NCI-H2227 treated with DMSO at 0.1 percent for 48 hours (cell line): ENCODE measurements around the gene PTPN22.
A peak's percentile ranks its signal among the peaks of the same experiment; 100 is the strongest.

Experiments used
- DNase-seq: peaks from one replicate; lab custom pipeline; 2025; lab: John Stamatoyannopoulos, UW

The PTPN22 gene

GRCh38 chr1:113871597-113872113, at the start of gene PTPN22:
PTPN22 (minus strand) TSS chr1:113871712.
- DNase-seq = no peak

DNA sequence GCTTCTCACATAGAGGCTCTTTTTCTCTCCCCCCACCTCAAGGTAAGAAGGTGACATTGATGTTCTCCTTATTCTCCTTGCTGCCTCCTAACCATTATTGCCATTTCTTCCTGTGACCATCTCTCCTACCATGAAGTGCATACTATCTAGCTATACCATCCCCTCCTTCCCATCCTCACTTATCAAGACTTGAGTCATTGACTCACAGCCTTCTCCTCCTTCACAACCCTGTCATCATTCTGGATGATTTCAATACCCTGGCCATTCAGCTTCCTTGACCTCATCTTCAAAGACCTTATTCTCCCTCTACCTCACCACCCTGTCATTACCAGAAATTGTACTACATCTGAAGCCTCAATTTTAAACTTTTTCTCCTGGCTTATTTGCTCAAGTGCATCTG, 46.7 kb upstream of the PTPN22 start:
- peak; percentile 55 for DNase-seq

DNA sequence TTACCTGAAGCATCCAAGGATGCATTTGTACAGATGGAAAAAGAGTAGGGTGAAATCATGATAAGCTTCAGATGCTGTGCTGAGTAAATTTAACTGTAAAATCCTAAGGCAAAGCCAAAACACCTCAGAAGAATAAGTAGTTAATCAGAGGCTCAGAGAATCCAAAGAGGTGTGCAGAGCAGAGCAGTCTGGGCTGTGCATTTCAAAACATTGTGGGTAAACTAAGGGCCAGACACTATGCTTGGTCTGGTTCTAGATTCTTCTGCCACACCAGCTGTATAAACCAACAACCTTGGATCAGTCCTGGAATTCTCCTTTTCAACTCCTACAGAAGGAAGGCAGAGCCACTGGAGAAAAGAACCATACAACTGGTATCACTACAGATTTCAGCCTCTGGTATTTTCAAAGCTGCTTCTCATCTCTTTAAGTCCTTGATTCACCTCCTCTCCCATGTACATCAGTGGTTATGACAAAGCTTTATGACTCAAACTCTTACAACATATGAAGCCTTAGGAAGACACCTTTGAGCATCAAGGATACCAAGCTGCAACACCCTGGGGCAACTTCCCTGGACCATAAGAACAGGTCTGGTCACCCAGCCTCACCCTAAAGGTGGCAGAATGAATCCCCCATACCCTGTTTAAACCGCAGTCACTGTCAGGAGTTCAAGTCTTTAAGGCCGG, 46.0 kb upstream of the PTPN22 start:
- no peak for DNase-seq

DNA sequence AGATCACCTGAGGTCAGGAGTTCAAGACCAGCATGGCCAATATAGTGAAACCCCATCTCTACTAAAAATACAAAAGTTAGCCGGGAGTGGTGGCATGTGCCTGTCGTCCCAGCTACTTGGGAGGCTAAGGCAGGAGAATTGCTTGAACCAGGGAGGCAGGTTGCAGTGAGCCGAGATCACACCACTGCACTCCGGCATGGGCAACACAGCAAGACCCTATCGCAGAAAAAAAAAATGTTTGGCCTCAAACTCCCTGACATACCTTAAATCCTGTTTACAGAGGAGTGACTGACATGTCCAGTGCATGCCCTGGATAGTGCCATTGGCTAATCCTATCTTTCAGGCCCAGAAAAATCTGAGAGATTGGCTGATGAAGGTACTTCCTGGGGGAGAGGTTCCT, 45.5 kb upstream of the PTPN22 start:
- DNase-seq = no peak

DNA sequence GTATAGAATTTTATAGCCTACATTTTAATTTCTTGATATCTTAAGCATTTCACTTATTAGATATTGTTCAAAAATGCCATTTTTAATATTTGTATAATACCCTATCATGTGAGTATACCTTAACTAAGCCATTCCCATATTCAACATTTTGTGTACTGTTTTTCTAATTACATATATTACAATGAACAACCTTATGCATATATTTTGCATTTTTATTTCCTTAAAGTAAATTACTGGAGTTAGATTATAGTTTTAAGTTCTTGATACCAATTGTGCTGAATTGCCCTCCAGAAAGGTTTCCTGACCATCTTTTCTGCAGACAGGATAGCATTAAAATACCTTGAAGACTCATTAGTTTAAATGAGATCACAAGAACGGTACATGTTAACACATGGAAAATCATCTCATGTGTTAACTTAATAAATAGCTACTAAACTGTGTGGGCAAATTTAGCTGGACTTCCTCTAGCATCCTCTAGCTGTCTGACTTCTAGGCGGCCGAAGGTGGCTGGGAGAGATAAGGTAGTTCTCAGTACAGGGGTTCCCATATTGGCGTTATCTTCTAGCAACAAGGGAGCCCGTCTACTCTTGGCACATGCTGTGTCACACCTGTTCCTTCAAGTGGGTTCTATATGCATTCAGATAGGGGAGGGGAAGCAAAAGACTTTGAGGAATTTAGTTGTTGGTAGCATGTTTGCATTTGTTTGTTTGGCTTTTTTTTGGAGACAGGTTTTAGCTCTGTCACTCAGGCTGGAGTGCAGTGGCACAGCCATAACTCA, 42.6 kb upstream of the PTPN22 start:
- no peak for DNase-seq

GRCh38 chr1:113913312-113913668, 41.8 kb upstream of the PTPN22 start:
- DNase-seq = no peak

GRCh38 chr1:113912594-113913311, 41.2 kb upstream of the PTPN22 start:
- no peak for DNase-seq

DNA sequence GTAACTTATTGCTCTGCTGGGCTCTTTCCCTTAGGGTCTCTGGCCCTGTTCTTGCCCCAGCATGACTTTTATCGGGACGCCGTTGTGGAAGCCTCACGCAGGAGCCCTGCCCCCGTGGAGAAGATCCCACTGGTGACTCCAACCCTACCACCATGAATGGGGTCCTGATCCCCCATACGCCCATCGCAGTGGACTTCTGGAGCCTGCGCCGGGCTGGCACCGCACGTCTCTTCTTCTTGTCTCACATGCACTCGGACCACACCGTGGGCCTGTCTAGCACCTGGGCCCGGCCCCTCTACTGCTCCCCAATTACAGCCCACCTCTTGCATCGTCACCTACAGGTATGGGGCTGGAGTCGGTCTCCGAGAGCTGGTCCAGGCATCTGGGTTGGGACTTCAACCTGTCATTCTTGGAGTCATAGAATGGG, 33.9 kb upstream of the PTPN22 start:
- no peak for DNase-seq

- DNase-seq = peak; percentile 98
Observed at GRCh38 chr1:113904674-113905434, 33.3 kb upstream of the PTPN22 start, which contains the start of the genes AP4B1 and DCLRE1B. AP4B1 (minus strand) TSS chr1:113904799; CDS start chr1:113904717, 82 bp downstream. DCLRE1B (plus strand) TSS chr1:113905326; CDS start chr1:113905587, 261 bp downstream.

GRCh38 chr1:113904293-113904673, 32.8 kb upstream of the PTPN22 start:
- DNase-seq = peak; percentile 65

GRCh38 chr1:113903501-113904292, 32.2 kb upstream of the PTPN22 start:
- DNase-seq = no peak

- DNase-seq = no peak
Observed at GRCh38 chr1:113901191-113901590, 29.7 kb upstream of the PTPN22 start.

DNA sequence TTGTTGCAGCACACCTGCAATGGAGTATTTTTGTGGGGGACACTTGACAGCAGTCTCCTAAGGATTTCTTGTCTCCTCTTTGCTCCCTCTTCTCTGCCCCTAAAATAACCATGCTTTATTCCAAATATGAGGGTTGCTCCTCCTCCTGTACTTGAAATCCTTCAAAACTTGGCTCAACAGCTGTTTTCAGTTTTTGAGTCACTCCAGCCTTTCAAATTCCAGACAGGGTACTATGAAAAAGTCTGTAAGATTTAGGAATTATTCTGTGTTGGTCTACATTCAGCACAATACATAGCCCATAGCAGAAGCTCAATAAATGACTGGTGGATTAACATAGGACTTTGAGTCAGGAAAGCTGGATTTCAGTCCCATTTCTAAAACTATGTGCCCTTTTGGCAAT, 27.6 kb upstream of the PTPN22 start:
- no peak for DNase-seq

- no peak for DNase-seq
Observed at GRCh38 chr1:113898241-113898814, 26.8 kb upstream of the PTPN22 start.

DNA sequence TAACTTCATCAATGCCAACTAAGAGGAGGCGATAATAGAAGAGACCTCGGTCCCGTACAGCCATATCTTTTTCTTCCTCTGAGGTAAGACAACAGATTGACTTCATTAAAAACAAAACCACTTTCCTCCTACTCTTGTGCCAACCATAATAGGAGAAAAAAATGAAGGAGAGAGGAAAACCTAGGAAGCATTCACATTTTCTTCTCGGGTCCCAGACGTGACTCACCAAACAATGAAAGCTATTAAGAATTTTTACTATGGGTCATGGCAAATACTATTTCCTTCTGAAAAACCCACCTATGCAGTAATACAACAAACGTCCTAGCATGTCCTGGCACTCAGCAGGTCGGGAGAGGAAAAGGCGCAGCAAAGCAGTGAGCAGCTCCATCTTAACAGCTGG, 24.4 kb upstream of the PTPN22 start:
- no peak for DNase-seq

- no peak for DNase-seq
Observed at GRCh38 chr1:113895098-113895497, 23.6 kb upstream of the PTPN22 start.

DNA sequence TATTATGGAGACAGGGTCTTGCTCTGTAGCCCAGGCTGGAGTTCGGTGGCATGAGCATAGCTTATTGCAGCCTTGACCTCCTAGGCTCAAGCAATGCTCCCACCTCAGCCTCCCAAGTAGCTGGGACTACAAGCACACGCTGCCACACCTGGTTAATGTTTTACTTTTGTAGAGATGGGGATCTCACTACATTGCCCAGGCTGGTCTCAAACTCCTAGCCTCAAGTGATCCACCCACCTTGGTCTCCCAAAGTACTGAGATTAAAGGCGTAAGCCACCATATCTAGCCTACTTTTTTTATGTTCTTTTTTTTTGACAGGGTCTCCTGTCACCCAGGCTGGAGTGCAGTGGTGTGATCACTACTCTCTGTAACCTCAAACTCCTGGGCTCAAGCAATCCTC, 21.8 kb upstream of the PTPN22 start:
- no peak for DNase-seq

- DNase-seq = no peak
Observed at GRCh38 chr1:113891631-113892220, 20.2 kb upstream of the PTPN22 start.

- no peak for DNase-seq
Observed at GRCh38 chr1:113890816-113891215, 19.3 kb upstream of the PTPN22 start.
